GM23338 (cell line): ENCODE measurements around the gene UPF1.

ENCODE experiments used
- CREB1 ChIP-seq: fragments of 250-450 bp; sonication (Bioruptor Pico); IDR thresholded peaks from 2 replicates; pipeline ENCODE4 v1.5.0; 2020; ENCODE audit warnings: low read depth, mild to moderate bottlenecking, moderate library complexity
- CTCF ChIP-seq, 2 experiments: fragments of 200-600 bp in 1 of 2; sonication (generic) in 1 of 2; conservative IDR thresholded peaks; 2 replicates each; pipeline versions ENCODE4 v1.5.1 to v1.6.1; 2016 to 2017; ENCODE audit warnings: antibody characterized with exemption in 2 of 2, low read depth in 2 of 2, mild to moderate bottlenecking in 2 of 2, moderate library complexity in 1 of 2
- ETS1 ChIP-seq: IDR thresholded peaks from 2 replicates; pipeline ENCODE4 v1.6.1; 2016; ENCODE audit warnings: antibody characterized with exemption
- EZH2 ChIP-seq: fragments of 200-600 bp; sonication (generic); IDR thresholded peaks from one replicate; pipeline ENCODE4 v1.8.0; 2017; ENCODE audit warnings: antibody characterized with exemption, mild to moderate bottlenecking, low read depth; ENCODE audit not compliant: unreplicated experiment
- EZH2phosphoT487 ChIP-seq: fragments of 200-600 bp; sonication (generic); IDR thresholded peaks from one replicate; pipeline ENCODE4 v1.8.1; 2018; ENCODE audit warnings: antibody characterized with exemption; ENCODE audit not compliant: unreplicated experiment
- JUNB ChIP-seq: IDR thresholded peaks from one replicate; pipeline ENCODE4 v1.6.1; 2016; ENCODE audit warnings: antibody characterized with exemption; ENCODE audit not compliant: unreplicated experiment
- POLR2AphosphoS5 ChIP-seq: IDR thresholded peaks from 2 replicates; pipeline ENCODE4 v1.6.1; 2016; ENCODE audit warnings: antibody characterized with exemption, low read depth
- REST ChIP-seq: IDR thresholded peaks from one replicate; pipeline ENCODE4 v1.6.1; 2018; ENCODE audit warnings: antibody characterized with exemption; ENCODE audit not compliant: unreplicated experiment
- ZNF331 ChIP-seq: fragments of 250-450 bp; sonication (Bioruptor Pico); IDR thresholded peaks from 2 replicates; pipeline ENCODE4 v1.5.0; 2020; ENCODE audit warnings: low read depth, mild to moderate bottlenecking, moderate library complexity
- ZNF462 ChIP-seq: fragments of 250-450 bp; sonication (Bioruptor Pico); IDR thresholded peaks from 2 replicates; pipeline ENCODE4 v1.5.0; 2020; ENCODE audit warnings: mild to moderate bottlenecking, moderate library complexity

GRCh38 chr19:18848878-18849661 is 17.3 kb downstream of the UPF1 start:
- TF ChIP-seq CTCF (conservative IDR thresholded peaks at IDR 0.05; ENCODE audit: low read depth in 2 of 2) (no peak), CREB1 (CRISPR knock-in tag) (no peak), REST (no peak), EZH2 (no peak), EZH2phosphoT487 (no peak), ETS1 (no peak), POLR2AphosphoS5 (no peak), JUNB (no peak), ZNF331 (CRISPR knock-in tag) (no peak), ZNF462 (CRISPR knock-in tag) (no peak)
